Measurements from ENCODE around the gene SCN1B. TPM values are rescaled to one million over a fixed set of nuclear protein-coding genes. Genes with fewer than 3 reads are reported as not detected.

SCN1B gene
- total and polyA plus RNA-seq, 10 of the 15 experiments (the other 5 are each of a cell fraction or from before 2014, with no cell fraction given): 0.04 to 0.54 (median 0.11) TPM; not detected in 3

- DNase-seq (ENCODE audit: low read depth, low spot score) (peak; percentile 16), ATAC-seq (peak; percentile 93), FAIRE-seq (peak; percentile 71)
- BruUV-seq (replicated peaks): no TSS peak
- no peak overlapping the region for H3K9ac ChIP-seq (ENCODE audit: control insufficient read depth, insufficient read depth, low read length)
- in situ Hi-C loops (cut with MboI) (no loop called here), intact Hi-C loops (cut with micrococcal nuclease; ENCODE audit: unreplicated experiment) (no loop called here)
- SMC1A ChIA-PET (ENCODE audit: uncharacterized antibody, unreplicated experiment): interaction anchor here (1.8 kb wide), 1 partner anchor 13 kb away, joined by 3 read pairs; no protein-coding TSS in a partner anchor
- H3K36me3 ChIP-seq (ENCODE audit: control insufficient read depth in 2 of 2, insufficient read depth in 2 of 2, low read length in 1 of 2): no peaks in the 10 kb centered on the region
- peak overlapping the region; percentile 55 for H2AFZ ChIP-seq (ENCODE audit: control insufficient read depth, low read depth, low read length)
- H3K27ac ChIP-seq (ENCODE audit: control insufficient read depth, insufficient read depth): no peak overlapping the region
- no peak overlapping the region for H3K4me3 ChIP-seq
- TF ChIP-seq MLLT1 (IDR thresholded peaks at IDR 0.05) (no peak), CTCF (IDR thresholded peaks at IDR 0.05 in 2 of 3, conservative IDR thresholded peaks at IDR 0.05 in 1 of 3; ENCODE audit: control insufficient read depth in 2 of 3, extremely low read depth in 1 of 3, insufficient read depth in 1 of 3, low read depth in 3 of 3, low read length in 3 of 3) (peak; percentile 56 to 60 (median 59); a peak in 5 of 6 replicates), RAD21 (IDR thresholded peaks at IDR 0.05; ENCODE audit: insufficient read depth, low read depth, low read length) (0 out of 2 replicates have a peak, but pooled peaks have one; percentile 26)
- CTCF ChIA-PET: interaction anchor here (0.6 to 5.4 kb wide), 4 partner anchors 11 to 1461 kb away, joined by 3 to 56 read pairs (median 24); partner anchors contain the start of gene LGI4
- no peak overlapping the region for H3K4me2 ChIP-seq (ENCODE audit: control insufficient read depth, insufficient read depth)
- H3K4me1 ChIP-seq (ENCODE audit: control insufficient read depth, insufficient read depth, low read length): no peaks in the 10 kb centered on the region; the same call in 1 of the 2 replicates
- POLR2A ChIA-PET: no interaction called here
- peaks cover 0 to 2% of the 10 kb centered on the region in 2 experiments; a peak in 3 of 4 replicates for H3K27me3 ChIP-seq (replicated peaks in 1 of 2; ENCODE audit: control insufficient read depth in 2 of 2, insufficient read depth in 2 of 2, low read length in 1 of 2)
- no peaks in the 10 kb centered on the region for H4K20me1 ChIP-seq (ENCODE audit: control insufficient read depth, insufficient read depth)
- RAD21 ChIA-PET (ENCODE audit: unreplicated experiment): interaction anchor here (0.7 kb wide), 1 partner anchor 21 kb away, joined by 3 read pairs; no protein-coding TSS in a partner anchor
- no peaks in the 10 kb centered on the region for H3K79me2 ChIP-seq (ENCODE audit: control insufficient read depth, insufficient read depth, low read length)
- 21% methylated on average over 7 of the region's 10 CpGs for WGBS (ENCODE audit: insufficient coverage, insufficient replicate concordance, low lambda C conversion rate, missing lambda C conversion rate)
- no peaks in the 10 kb centered on the region for H3K9me3 ChIP-seq (replicated peaks; ENCODE audit: control insufficient read depth, insufficient read depth, low read length)
Observed at GRCh38 chr19:35045667-35046300, 15.5 kb downstream of the SCN1B start.
